Measurements from ENCODE around the gene KIF5A.

DNA sequence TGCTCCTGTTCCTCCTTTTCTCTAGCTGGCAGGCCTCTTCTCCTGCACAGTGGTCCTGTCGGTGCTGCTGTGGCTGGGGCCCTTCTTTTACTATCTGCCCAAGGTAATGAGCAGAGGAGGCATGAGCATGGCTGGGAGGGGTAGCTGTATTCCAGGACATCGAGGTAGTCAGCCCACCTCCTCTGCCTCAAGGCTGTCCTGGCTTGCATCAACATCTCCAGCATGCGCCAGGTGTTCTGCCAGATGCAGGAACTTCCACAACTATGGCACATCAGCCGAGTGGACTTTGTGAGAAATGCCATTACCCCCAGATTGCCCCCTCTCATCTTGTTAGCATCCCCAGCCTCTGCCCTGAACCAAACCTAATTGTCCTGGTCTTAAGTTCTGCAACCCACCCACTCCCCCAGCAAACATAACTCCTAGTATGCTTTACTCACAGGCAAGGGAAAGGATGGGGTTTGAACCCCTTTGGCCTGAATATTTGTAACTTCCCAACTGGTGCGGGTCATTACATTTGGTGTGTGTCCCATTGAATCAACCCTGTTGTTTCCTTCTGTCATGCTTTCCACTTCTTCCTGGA lies 74.1 kb downstream of the KIF5A start:
- TF ChIP-seq YY1 (IDR thresholded peaks at IDR 0.05; ENCODE audit: insufficient read depth, insufficient read length) (no peak), SUZ12 (IDR thresholded peaks at IDR 0.05; ENCODE audit: extremely low read depth, insufficient read depth, insufficient read length) (no peak)

Data from NT2/D1 (cell line).